GM18861 (cell line): Measurements from ENCODE around the gene MLN.

Experiments
- ATAC-seq: cut with Tn5 transposase; IDR thresholded peaks from one replicate; pipeline ENCODE4 v1.9.1; 2021; ENCODE audit not compliant: unreplicated experiment

MLN gene

DNA sequence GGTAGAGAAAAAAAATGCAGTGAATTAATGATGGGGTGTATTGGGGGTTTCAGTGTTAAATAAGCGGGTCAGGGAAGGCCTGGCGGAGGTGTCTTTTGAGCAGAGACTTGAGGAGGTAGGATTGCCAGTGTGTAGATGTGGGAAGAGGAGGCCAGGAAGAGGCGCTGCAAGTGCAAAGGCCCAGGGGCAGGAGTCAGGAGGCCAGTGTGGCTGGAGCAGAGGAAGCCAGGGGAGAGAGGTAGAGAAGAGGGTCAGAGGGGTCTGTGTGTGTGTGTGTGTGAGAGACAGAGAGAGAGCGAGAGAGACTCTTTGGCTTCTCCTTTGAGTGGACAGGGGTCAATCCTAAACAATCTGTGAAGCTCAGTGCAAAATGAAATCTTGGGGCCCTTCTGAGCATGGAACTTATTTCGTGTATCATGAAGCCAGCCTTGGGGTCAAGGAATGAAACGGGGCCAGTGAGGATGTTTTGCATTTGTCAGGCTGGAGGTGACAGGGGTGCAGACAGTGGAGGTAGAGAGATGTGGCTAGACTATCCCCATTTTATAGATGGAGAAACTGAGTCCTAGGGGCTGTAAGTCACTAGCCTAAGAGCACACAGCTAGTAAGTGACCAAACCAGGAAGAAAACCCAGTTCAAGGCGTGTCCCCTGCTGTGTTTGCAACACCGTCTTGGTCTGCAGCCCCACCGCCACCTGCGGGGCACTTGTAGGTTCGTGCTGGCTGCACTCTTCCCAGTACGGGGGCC is 47.4 kb downstream of the MLN start:
- no peak for ATAC-seq

DNA sequence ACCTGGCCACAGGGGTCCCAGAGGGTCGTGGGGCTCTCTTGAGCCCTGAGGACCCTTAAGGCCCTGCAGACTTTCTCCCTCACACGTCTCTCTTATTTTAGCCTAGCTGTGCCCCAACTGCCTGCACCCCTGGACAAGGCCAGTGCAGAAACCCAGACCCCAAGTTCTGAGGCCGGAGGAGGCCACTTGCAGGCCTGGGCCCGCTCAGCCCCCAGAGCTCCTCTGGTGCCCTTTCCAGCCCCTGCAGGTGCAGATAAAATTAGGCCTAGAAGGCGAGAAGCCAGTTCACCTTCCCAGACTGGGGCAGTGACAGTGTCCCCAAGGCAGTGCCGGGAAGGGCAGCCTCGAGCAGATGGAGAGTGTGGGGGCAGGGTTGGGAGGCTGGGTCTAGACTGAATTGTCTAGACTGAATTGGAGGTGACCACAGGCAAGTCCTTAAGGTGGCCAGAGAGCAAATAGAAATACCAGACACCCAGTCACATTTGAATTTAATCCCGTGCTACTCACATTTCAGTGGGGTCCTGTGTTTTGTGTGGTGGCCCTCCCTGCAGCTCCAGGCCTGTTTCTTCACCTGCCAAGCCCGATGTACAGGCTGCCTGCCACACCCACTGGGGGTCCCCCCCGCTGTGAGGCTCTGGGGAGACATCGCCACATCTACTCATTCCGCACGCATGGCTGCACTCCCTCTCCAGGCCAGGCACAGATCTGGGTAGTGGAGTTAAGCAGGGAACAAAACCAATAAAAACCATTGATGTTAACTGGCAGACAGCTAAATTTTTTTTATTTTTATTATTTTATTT is 48.5 kb downstream of the MLN start:
- no peak for ATAC-seq

DNA sequence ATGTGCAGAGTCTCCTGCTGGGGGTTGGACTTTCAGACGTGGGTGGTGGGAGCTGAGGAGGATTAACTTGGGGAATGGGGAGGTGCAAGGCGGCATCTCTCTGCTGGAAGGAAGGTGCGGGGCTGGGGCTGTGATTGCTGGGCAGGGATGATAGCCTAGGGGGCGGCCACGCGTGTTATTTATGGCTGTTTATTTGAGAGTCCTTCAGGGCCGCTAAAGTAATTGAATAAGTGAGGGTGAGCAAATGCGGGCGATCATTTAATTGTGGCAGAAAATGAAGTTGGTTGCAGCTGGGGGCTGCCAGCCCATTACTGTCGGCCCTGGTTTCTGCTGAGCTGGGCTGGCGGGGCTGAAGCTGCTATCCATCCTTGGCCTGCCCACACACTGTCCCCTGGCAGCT is 49.6 kb downstream of the MLN start:
- ATAC-seq: no peak

DNA sequence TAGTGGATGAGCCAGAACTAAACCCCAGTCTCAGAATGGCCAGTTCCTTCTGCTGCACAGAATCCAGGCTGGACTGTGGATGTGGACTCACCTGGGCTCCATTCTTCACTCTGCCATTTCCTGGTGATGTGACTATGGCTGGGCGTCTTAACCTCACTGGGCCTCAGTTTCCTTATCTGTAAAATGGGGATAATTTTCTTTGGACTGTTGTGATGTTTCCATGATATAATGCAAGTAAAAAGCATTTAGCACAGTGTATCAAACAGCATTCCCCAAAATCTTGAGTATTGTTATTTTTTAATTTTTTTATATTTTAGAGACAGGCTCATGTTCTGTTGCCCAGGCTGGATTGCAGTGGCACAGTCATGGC is 51.2 kb downstream of the MLN start:
- ATAC-seq: no peak

DNA sequence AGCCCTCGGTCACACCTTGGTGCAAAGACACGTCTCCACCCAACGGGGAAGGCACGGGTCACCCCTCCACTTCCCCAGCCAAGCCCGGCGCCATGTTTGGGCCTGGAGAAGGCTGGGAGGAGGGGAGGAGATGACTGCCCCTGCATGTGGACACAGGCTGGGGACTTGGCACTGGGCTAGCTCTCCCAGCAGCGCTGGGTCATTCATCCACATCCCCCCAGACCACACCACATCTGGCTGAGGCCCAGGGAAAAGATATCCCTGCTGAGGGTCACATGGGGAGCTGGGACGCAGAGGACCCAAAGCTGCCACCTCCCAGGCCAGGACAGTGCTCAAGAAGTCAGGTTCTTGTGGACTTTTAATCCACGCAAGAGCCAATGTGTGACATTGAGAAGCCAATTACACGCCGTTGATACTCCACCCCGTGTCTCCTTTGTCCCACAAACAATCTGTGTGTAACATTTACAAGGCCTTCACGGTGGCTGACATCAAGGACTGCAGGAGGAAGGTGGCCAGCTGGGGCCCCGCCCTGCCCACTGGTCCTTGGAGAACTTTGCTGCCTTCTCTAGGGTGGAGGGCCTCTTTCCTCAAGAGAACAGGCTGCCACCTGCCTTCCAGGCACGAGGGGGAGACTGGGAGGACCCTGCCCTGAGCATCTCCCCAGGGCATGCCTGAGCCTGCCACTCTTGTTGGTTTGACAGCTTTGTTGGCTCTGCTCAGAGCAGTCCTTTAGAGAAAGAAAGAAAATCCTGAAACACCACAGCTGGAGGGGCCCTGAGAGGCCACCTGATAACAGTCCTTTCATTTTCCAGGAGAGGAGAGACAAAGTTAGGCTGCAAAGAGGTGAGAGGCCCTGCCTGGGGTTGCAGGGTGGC is 51.8 kb downstream of the MLN start:
- ATAC-seq: no peak

DNA sequence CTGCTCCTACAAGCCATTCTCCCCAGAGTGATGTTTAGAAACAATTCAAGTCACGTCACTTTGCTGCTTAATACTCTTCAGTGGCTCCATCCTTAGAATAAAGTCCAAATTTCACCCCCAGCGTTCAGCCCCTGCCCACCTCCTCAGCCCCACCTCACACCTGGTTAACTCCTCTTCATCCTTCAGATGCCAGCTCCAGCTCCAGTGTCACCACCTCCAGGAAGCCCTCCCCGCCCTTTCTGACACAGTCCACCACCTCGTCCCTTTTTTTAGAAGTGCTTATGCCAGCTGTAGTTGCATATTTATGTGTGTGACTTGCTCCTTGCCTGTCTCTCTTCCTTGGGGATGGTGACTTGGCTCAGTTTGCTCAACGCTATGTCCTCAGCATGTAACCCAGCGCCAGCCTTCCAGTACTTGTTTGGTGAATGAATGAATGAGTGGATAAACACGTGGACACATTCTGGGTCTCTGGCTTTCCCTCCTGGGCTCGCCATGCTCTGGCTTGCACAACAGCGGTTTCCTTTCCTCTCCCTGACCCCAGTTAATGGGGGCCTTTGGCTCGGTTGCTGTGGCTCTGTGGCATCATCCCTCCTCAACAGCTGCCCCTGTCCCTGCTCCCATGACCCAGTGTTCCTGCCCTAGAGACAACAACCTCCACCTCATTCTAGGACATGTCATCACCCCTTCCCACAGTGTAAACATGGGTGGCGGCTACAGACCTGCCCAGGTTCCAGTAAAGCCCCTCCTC is 53.4 kb downstream of the MLN start:
- ATAC-seq: no peak

DNA sequence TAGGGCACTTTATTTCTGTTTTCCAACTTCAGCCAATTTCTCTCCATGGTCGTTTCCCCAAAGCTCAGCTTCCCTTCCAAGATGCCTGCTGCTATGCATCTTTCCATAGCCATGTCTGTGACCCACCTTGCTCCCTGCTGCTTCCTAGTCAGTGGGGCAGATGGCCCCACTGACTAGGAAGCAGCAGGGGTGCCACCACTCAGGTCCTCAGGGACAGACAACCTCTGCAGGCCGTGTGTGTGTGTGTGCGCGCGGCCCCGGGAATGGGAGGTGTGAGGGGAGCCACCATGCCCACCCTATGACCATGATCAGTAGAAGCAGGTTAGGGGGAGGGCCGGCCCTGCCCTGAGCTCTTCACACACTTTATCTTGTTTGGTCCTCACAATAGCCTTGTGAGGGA is 54.4 kb downstream of the MLN start:
- ATAC-seq: no peak

DNA sequence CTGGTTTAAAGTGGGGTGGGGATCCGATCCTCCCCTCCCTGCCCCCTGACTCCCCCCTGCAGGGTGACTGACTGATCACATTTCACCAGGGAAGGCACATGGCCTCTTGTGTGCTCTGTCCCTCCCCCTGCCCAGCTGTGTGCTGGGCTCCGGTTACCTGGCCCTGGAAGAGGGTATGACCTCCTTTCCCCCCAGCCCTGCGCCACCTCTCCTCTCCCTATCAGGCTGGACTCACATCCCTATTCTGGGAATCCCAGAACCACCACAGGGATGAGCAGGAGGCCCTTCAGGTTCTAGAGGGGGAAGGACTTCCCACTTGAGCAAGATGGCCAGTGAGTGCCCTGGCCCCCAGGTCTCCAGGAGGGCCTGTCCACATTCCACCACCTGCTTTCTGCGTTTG is 55.0 kb downstream of the MLN start:
- no peak for ATAC-seq

DNA sequence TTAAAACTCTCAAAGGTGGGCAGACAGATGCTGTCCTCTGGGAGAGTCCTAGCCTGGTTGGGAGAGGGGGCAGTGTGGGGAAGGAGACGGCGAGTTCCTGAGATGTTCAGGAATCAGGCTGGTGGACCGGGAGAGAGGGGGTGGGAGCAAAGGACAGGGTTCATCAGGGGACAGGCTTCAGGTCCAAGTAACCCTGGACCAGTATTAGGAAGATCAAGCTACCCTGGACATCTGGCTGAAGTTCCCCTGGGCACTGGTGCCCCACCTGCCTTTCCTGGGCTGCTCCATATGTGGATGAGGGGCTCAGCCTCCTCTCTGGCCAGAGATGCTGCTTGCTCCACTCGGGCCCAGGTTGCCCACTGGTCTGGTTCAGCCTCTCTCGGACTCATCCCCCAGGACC is 56.0 kb downstream of the MLN start:
- no peak for ATAC-seq

DNA sequence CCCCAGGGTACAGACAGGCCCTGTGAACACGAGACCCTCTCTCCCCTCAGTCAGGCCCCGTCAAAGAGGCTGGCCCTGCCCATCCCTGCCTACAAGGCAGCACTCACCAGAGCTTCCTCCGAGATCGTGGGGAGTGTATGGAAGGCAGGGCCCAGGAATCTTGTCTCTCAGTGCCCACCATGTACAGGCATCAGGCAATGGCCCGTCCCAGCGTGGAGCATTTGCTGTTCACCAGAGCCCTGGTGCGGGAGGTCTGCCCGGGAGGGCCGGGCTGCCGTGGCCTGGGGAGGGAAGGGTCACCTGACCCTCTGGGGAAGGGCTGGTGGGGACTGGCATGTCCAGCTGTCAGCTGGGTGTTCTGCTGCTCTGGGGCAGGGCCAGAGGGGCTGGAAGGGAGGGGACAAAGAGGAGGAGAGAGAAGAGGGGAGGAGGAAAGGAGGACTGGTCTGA is 57.1 kb downstream of the MLN start, which contains the start of gene IP6K3:
TSS of gene IP6K3 (minus strand) at position 255 of the 450 bp plus-strand sequence. CDS start 11,429 bp downstream, outside the sequence.
- no peak for ATAC-seq

DNA sequence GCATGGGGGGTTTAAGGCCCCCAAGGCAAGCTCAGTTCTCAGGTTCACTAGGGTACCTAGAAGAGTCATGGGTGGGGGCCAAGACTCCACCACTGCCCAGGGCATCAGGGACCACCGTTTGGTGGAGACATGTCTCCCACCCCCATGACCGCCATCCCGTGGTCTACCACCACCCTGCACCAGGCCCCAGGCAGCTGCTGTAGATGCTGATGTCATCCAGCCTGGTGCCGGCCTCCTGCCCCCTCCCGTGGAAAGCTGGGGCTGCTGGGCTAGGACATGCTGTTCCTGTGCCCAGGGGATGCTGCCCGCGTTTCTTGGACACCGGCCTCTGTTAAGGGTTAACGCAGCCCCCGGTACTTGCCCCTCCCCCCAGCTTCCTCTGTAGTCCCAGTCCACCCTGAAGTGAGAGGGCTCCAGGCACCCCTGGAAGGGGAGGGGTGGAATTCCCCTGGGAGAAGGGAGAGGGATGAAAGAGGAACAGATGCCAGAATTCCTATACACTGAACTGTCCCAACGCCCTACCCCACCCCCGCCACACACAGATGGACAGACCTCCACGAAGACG is 57.7 kb downstream of the MLN start:
- no peak for ATAC-seq

DNA sequence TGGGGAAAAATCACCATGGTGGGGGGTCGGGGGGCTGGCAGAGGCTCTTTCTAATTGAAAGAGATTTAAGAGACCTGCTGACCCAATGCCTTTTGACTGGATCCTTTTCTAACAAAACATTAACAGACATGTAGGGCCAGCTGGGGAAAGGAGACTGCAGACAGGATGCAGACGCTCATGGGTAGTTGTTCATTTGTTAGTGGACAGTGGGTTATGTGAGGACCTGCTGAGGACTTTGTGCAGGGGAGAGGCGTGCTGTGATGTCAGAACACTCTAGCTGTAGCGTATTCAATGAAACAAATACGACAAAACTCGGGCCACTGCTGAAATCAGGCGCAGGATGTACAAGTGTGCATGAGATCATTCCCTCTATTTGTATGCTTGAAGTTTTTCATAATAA is 58.3 kb downstream of the MLN start:
- no peak for ATAC-seq

DNA sequence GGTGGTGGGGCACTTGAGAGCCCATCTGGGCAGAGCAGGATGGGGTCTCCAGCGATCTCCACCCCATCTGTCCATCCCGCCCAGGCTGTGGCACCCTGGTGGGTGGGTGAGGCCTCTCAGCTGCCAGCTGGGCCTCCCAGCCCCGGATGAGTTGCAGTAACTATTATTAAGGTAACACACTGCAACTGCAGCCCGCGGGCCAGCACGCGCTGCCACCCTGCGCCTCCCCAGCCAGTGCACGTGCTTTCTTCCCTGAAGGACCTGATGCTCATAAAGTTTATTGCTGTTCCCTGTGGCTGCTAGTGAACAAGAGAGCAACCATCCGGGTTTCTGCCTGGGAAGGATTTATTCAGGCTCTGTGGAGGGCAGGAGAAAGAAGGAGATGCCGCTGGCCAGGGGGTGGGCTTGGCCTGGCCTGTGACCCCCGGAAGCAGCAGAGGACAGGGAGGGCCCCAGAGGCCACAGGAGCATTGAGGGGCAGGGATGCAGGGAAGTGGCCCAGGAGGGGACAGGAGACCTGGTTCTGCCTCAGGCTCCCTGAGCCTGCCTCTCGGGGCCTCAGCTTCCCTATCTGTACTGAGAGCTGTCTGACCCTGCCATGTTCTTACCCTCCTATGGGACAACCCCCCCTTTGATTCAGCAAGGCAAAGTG is 58.8 kb downstream of the MLN start:
- ATAC-seq: no peak
